HEK293 (cell line): Measurements from ENCODE around the gene CTLA4.
"Not testable (repeated sequence)": the region's sequence is repeated elsewhere in the genome, so short reads cannot be mapped to it uniquely, and the experiment has no call there.

Experiments
- CTCF ChIA-PET: fragments of 350-600 bp; formaldehyde crosslinking; extraction: SDS; loops from one replicate; lab custom pipeline; 2021; ENCODE audit warnings: antibody characterized with exemption; lab: Yijun Ruan, JAX
- POLR2A ChIA-PET: fragments of 300-600 bp; formaldehyde crosslinking; extraction: SDS; loops from one replicate; lab custom pipeline; 2020; ENCODE audit warnings: antibody characterized with exemption, inconsistent platforms; lab: Yijun Ruan, JAX
- H3K27ac ChIP-seq: fragments of 200-500 bp; sonication (Bioruptor generic); 2 replicates; pipeline ENCODE4 v1.5.1; 2014; ENCODE audit warnings: low read depth, low read length, control low read depth, inconsistent platforms; ENCODE audit errors: extremely low read depth
- H3K36me3 ChIP-seq, 2 experiments: fragments of 200-500 bp in 1 of 2; sonication (Bioruptor generic) in 1 of 2; 1 replicate in 1 of 2; 2 replicates in 1 of 2; pipeline ENCODE4 v1.5.1; 2014 to 2017; ENCODE audit warnings: inconsistent platforms in 2 of 2, low read length in 2 of 2; ENCODE audit not compliant: control insufficient read depth in 2 of 2, insufficient read depth in 1 of 2
- H3K4me1 ChIP-seq: fragments of 200-500 bp; sonication (Bioruptor generic); 2 replicates; pipeline ENCODE4 v1.5.1; 2014; ENCODE audit warnings: mild to moderate bottlenecking, low read length, inconsistent platforms; ENCODE audit not compliant: control insufficient read depth, insufficient read depth
- H3K4me3 ChIP-seq: 2 replicates; pipeline ENCODE4 v1.5.1; 2011; ENCODE audit warnings: low read depth, mild to moderate bottlenecking, control low read depth, low read length, moderate library complexity
- H3K9me3 ChIP-seq: fragments of 200-500 bp; sonication (Bioruptor generic); 2 replicates; pipeline ENCODE4 v1.5.1; 2014; ENCODE audit warnings: low read depth, low read length, inconsistent platforms; ENCODE audit not compliant: control insufficient read depth, insufficient read depth
- GLI4 ChIP-seq: fragments of 450-650 bp; formaldehyde crosslinking; IDR thresholded peaks from 2 replicates; pipeline ENCODE4 v1.5.1; 2016; ENCODE audit warnings: missing biosample characterization, missing genetic modification characterization
- HOXD13 ChIP-seq: sonication (generic); formaldehyde crosslinking; IDR thresholded peaks from 2 replicates; pipeline ENCODE4 v1.8.0; 2022; ENCODE audit warnings: missing genetic modification reagents, borderline replicate concordance
- MYNN ChIP-seq: fragments of 450-650 bp; formaldehyde crosslinking; IDR thresholded peaks from 2 replicates; pipeline ENCODE4 v1.5.1; 2016; ENCODE audit warnings: missing biosample characterization, missing genetic modification characterization, borderline replicate concordance
- MZF1 ChIP-seq: fragments of 450-650 bp; formaldehyde crosslinking; IDR thresholded peaks from 2 replicates; pipeline ENCODE4 v1.5.1; 2017; ENCODE audit warnings: missing biosample characterization, missing genetic modification characterization, borderline replicate concordance
- ZNF114 ChIP-seq: fragments of 450-650 bp; formaldehyde crosslinking; IDR thresholded peaks from 2 replicates; pipeline ENCODE4 v1.5.0; 2017; ENCODE audit warnings: missing biosample characterization, missing genetic modification characterization
- ZNF174 ChIP-seq: fragments of 450-650 bp; formaldehyde crosslinking; IDR thresholded peaks from 2 replicates; pipeline ENCODE4 v1.5.0; 2017; ENCODE audit warnings: missing biosample characterization, mild to moderate bottlenecking, missing genetic modification characterization
- ZNF2 ChIP-seq: fragments of 450-650 bp; formaldehyde crosslinking; IDR thresholded peaks from 2 replicates; pipeline ENCODE4 v1.5.1; 2016; ENCODE audit warnings: missing biosample characterization, missing genetic modification characterization
- ZNF23 ChIP-seq: fragments of 450-650 bp; formaldehyde crosslinking; IDR thresholded peaks from 2 replicates; pipeline ENCODE4 v1.5.1; 2016; ENCODE audit warnings: missing biosample characterization, missing genetic modification characterization, borderline replicate concordance
- ZNF292 ChIP-seq: fragments of 450-650 bp; formaldehyde crosslinking; IDR thresholded peaks from 2 replicates; pipeline ENCODE4 v1.5.1; 2016; ENCODE audit warnings: low read depth, missing biosample characterization, missing genetic modification characterization, borderline replicate concordance
- ZNF335 ChIP-seq: fragments of 450-650 bp; formaldehyde crosslinking; conservative IDR thresholded peaks from 2 replicates; pipeline ENCODE4 v1.5.1; 2016; ENCODE audit warnings: missing biosample characterization, missing genetic modification characterization
- ZNF366 ChIP-seq: fragments of 450-650 bp; formaldehyde crosslinking; conservative IDR thresholded peaks from 2 replicates; pipeline ENCODE4 v1.5.1; 2016; ENCODE audit warnings: missing biosample characterization, missing genetic modification characterization
- ZNF560 ChIP-seq: fragments of 450-650 bp; formaldehyde crosslinking; IDR thresholded peaks from 2 replicates; pipeline ENCODE4 v1.5.1; 2017; ENCODE audit warnings: missing biosample characterization, missing genetic modification characterization, borderline replicate concordance
- ZNF585B ChIP-seq: fragments of 450-650 bp; formaldehyde crosslinking; IDR thresholded peaks from 2 replicates; pipeline ENCODE4 v1.5.1; 2016; ENCODE audit warnings: missing biosample characterization, missing genetic modification characterization
- ZNF629 ChIP-seq: fragments of 450-650 bp; formaldehyde crosslinking; IDR thresholded peaks from 2 replicates; pipeline ENCODE4 v1.5.1; 2017; ENCODE audit warnings: missing biosample characterization, missing genetic modification characterization
- ZNF660 ChIP-seq: fragments of 450-650 bp; IDR thresholded peaks from 2 replicates; pipeline ENCODE4 v1.5.1; 2018; ENCODE audit warnings: missing biosample characterization, mild to moderate bottlenecking, missing genetic modification characterization
- ZNF664 ChIP-seq: fragments of 450-650 bp; formaldehyde crosslinking; IDR thresholded peaks from 2 replicates; pipeline ENCODE4 v1.5.1; 2016; ENCODE audit warnings: missing biosample characterization, missing genetic modification characterization
- ZNF707 ChIP-seq: fragments of 450-650 bp; formaldehyde crosslinking; IDR thresholded peaks from 2 replicates; pipeline ENCODE4 v1.5.1; 2016; ENCODE audit warnings: missing biosample characterization, missing genetic modification characterization
- TF ChIP-seq, protein P1 (sequence below): fragments of 450-650 bp; formaldehyde crosslinking; IDR thresholded peaks from 2 replicates; pipeline ENCODE4 v1.5.1; 2016; ENCODE audit warnings: missing biosample characterization, missing genetic modification characterization
- TF ChIP-seq, protein P2 (sequence below): fragments of 450-650 bp; formaldehyde crosslinking; IDR thresholded peaks from 2 replicates; pipeline ENCODE4 v1.5.1; 2016; ENCODE audit warnings: missing biosample characterization, missing genetic modification characterization
- TF ChIP-seq, protein P3 (sequence below): fragments of 450-650 bp; formaldehyde crosslinking; IDR thresholded peaks from 2 replicates; pipeline ENCODE4 v1.5.1; 2016; ENCODE audit warnings: missing biosample characterization, missing genetic modification characterization
- TF ChIP-seq, protein P4 (sequence below): fragments of 450-650 bp; formaldehyde crosslinking; IDR thresholded peaks from 2 replicates; pipeline ENCODE4 v1.5.1; 2016; ENCODE audit warnings: missing biosample characterization, missing genetic modification characterization
- TF ChIP-seq, protein P5 (sequence below): fragments of 450-650 bp; formaldehyde crosslinking; IDR thresholded peaks from 2 replicates; pipeline ENCODE4; 2016; ENCODE audit warnings: missing biosample characterization, missing genetic modification characterization

Gene CTLA4

DNA sequence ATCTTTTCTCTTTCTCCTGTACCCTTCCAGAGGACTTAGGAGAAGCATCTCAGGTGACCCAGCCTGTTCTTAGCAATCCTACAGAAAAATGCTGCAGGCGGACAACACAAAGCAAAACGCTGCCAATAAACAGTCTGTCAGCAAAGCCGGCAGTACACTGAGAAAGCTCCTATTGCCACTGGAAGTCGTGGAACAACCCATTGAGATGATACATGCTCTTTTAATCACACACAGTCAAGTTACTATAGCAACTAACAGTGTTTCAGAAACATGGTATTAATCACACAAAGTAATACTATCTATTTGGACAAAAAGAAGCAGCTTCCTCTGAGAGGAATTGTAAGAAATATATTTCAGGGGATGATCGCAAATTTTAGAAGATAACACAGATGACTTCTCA, 10.5 kb downstream of the CTLA4 start:
- TF ChIP-seq, protein P1, sequence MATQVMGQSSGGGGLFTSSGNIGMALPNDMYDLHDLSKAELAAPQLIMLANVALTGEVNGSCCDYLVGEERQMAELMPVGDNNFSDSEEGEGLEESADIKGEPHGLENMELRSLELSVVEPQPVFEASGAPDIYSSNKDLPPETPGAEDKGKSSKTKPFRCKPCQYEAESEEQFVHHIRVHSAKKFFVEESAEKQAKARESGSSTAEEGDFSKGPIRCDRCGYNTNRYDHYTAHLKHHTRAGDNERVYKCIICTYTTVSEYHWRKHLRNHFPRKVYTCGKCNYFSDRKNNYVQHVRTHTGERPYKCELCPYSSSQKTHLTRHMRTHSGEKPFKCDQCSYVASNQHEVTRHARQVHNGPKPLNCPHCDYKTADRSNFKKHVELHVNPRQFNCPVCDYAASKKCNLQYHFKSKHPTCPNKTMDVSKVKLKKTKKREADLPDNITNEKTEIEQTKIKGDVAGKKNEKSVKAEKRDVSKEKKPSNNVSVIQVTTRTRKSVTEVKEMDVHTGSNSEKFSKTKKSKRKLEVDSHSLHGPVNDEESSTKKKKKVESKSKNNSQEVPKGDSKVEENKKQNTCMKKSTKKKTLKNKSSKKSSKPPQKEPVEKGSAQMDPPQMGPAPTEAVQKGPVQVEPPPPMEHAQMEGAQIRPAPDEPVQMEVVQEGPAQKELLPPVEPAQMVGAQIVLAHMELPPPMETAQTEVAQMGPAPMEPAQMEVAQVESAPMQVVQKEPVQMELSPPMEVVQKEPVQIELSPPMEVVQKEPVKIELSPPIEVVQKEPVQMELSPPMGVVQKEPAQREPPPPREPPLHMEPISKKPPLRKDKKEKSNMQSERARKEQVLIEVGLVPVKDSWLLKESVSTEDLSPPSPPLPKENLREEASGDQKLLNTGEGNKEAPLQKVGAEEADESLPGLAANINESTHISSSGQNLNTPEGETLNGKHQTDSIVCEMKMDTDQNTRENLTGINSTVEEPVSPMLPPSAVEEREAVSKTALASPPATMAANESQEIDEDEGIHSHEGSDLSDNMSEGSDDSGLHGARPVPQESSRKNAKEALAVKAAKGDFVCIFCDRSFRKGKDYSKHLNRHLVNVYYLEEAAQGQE = no peak
- TF ChIP-seq ZNF2 (tag by site-specific recombination) (no peak), ZNF292 (tag by site-specific recombination) (no peak), GLI4 (tag by site-specific recombination) (no peak), ZNF560 (no peak), ZNF664 (no peak), MYNN (tag by site-specific recombination) (no peak), ZNF23 (no peak), ZNF660 (tag by site-specific recombination) (no peak), ZNF114 (tag by site-specific recombination) (no peak)
- TF ChIP-seq, protein P2, sequence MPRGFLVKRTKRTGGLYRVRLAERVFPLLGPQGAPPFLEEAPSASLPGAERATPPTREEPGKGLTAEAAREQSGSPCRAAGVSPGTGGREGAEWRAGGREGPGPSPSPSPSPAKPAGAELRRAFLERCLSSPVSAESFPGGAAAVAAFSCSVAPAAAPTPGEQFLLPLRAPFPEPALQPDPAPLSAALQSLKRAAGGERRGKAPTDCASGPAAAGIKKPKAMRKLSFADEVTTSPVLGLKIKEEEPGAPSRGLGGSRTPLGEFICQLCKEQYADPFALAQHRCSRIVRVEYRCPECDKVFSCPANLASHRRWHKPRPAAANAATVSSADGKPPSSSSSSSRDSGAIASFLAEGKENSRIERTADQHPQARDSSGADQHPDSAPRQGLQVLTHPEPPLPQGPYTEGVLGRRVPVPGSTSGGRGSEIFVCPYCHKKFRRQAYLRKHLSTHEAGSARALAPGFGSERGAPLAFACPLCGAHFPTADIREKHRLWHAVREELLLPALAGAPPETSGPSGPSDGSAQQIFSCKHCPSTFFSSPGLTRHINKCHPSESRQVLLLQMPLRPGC (tag by site-specific recombination) = no peak
- Histone ChIP-seq H3K9me3 (no peaks in the 10 kb centered on the region), H3K4me1 (no peaks in the 10 kb centered on the region), H3K4me3 (no peak overlapping the region), H3K27ac (no peak overlapping the region), H3K36me3 (no peaks in the 10 kb centered on the region)
- POLR2A ChIA-PET = no interaction called here
- CTCF ChIA-PET = interaction anchor here (0.6 kb wide), 2 partner anchors 434 to 1787 kb away, joined by 3 to 4 read pairs; no protein-coding TSS in a partner anchor

DNA sequence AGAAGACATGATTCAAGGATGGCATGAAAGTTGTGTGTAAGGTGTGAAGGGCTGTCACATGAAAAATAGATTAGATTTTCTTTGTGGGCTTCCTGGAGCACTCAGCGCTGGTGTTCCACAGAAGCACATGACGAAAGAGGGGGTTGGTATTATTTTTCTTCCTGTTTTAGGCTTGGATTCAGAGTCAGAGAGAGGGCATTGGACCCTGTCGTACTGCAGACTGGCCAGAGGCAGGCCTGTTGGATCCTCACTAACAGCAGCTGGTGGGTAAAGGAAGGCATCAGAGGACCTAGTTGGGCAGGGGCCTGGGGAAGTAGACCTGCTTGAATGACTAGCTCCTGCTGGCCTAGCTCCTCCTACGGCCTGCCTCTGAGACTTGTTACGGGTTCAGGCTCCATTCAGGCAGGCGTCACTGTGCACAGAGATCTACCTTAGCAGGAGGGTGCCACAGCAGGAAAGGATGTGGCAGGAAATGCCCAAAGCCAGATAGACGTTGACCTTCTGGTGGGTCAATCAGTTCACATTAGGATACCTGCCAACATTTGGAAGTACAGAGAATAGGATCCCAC, 13.1 kb downstream of the CTLA4 start:
- H3K4me1 ChIP-seq = no peaks in the 10 kb centered on the region
- no peaks in the 10 kb centered on the region for H3K9me3 ChIP-seq
- ChIA-PET POLR2A (no interaction called here), CTCF (no interaction called here)
- H3K36me3 ChIP-seq = no peaks in the 10 kb centered on the region
- no peak overlapping the region for H3K4me3 ChIP-seq
- H3K27ac ChIP-seq = no peak overlapping the region
- TF ChIP-seq ZNF629 (tag by site-specific recombination) = no peak

DNA sequence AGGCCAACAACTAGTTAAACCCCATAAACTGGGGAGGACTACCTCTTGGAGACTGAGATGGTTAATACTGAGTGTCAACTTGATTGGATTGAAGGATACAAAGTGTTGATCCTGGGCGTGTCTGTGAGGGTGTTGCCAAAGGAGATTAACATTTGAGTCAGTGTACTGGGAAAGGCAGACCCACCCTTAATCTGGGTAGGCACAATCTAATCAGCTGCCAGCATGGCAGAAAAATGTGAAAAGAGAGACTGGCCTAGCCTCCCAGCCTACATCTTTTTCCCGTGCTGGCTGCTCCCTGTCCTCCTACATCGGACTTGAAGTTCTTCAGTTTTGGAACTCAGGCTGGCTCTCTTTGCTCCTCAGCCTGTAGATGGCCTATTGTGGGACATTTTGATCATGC, 13.6 kb downstream of the CTLA4 start:
- POLR2A ChIA-PET, H3K4me1 ChIP-seq, CTCF ChIA-PET, H3K4me3 ChIP-seq, H3K27ac ChIP-seq, H3K36me3 ChIP-seq, H3K9me3 ChIP-seq: not testable (repeated sequence)

DNA sequence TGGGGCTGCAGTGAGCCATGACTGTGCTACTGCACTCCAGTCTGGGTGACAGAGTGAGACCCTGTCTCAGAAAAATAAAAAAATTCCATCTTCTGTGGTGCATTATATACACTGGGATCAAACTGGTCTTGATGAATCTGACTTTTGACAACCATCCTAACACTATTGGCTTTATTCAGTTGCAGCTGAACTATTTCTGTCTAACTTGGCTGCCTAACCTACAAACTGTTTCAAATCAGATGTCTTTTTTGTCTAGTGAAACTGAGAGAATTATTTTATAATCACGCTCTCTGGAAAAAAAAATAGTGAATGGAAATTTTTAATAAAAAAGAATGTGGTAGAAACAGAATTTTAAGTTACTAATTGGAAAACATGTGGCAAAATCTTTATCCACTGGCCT, 15.0 kb downstream of the CTLA4 start:
- no peak overlapping the region for H3K27ac ChIP-seq
- no peak for TF ChIP-seq ZNF585B
- TF ChIP-seq, protein P3, sequence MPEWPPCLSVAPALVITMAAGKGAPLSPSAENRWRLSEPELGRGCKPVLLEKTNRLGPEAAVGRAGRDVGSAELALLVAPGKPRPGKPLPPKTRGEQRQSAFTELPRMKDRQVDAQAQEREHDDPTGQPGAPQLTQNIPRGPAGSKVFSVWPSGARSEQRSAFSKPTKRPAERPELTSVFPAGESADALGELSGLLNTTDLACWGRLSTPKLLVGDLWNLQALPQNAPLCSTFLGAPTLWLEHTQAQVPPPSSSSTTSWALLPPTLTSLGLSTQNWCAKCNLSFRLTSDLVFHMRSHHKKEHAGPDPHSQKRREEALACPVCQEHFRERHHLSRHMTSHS (tag by site-specific recombination) = no peak
- no peak for TF ChIP-seq MZF1
- no peak for TF ChIP-seq ZNF707
- no peak for TF ChIP-seq HOXD13 (CRISPR knock-in tag)
- TF ChIP-seq, protein P4, sequence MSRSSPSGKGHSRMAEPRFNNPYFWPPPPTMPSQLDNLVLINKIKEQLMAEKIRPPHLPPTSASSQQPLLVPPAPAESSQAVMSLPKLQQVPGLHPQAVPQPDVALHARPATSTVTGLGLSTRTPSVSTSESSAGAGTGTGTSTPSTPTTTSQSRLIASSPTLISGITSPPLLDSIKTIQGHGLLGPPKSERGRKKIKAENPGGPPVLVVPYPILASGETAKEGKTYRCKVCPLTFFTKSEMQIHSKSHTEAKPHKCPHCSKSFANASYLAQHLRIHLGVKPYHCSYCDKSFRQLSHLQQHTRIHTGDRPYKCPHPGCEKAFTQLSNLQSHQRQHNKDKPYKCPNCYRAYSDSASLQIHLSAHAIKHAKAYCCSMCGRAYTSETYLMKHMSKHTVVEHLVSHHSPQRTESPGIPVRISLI (tag by site-specific recombination) = no peak
- TF ChIP-seq ZNF335 (tag by site-specific recombination) = no peak
- TF ChIP-seq ZNF366 (tag by site-specific recombination) = no peak
- TF ChIP-seq, protein P5, sequence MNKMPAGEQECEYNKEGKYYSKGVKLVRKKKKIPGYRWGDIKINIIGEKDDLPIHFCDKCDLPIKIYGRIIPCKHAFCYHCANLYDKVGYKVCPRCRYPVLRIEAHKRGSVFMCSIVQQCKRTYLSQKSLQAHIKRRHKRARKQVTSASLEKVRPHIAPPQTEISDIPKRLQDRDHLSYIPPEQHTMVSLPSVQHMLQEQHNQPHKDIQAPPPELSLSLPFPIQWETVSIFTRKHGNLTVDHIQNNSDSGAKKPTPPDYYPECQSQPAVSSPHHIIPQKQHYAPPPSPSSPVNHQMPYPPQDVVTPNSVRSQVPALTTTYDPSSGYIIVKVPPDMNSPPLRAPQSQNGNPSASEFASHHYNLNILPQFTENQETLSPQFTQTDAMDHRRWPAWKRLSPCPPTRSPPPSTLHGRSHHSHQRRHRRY = no peak
- no peak for TF ChIP-seq ZNF174
- ChIA-PET CTCF (no interaction called here), POLR2A (no interaction called here)
- H3K9me3 ChIP-seq = no peaks in the 10 kb centered on the region
- H3K36me3 ChIP-seq = no peaks in the 10 kb centered on the region
- no peak overlapping the region for H3K4me3 ChIP-seq
- no peaks in the 10 kb centered on the region for H3K4me1 ChIP-seq
